ENCODE measurements around the gene ZNF235.
A peak's percentile ranks its signal among the peaks of the same experiment; 100 is the strongest.

- TF ChIP-seq CTCF (IDR thresholded peaks at IDR 0.05; ENCODE audit: low read depth, low read length, missing input control), result no peak
- TF ChIP-seq REST (IDR thresholded peaks at IDR 0.05), result no peak
- no peak for TF ChIP-seq TAF1 (conservative IDR thresholded peaks at IDR 0.05)
- no peak for TF ChIP-seq RAD21 (IDR thresholded peaks at IDR 0.05)
- peak in 1 of 2 donors; percentile 61 for TF ChIP-seq RXRA (IDR thresholded peaks at IDR 0.05)
- no peak for TF ChIP-seq EGR1 (IDR thresholded peaks at IDR 0.05; ENCODE audit: low read depth in 2 of 2)
- TF ChIP-seq GABPA (IDR thresholded peaks at IDR 0.05 in 1 of 2, conservative IDR thresholded peaks at IDR 0.05 in 1 of 2), result no peak
- TF ChIP-seq JUND (IDR thresholded peaks at IDR 0.05), result no peak
- TF ChIP-seq YY1 (IDR thresholded peaks at IDR 0.05), result no peak
- no peak for TF ChIP-seq SP1 (IDR thresholded peaks at IDR 0.05)
- no peak for TF ChIP-seq MAX (IDR thresholded peaks at IDR 0.05)
Measured at GRCh38 chr19:44254496-44254895, 50.3 kb downstream of the ZNF235 start.
